H9 (cell line): ENCODE data around the gene WNT3. TPM values are rescaled to one million over a fixed set of nuclear protein-coding genes. Genes with fewer than 3 reads are reported as not detected.

ENCODE experiments used
- DNase-seq: peaks from one replicate; pipeline ENCODE4 v3.0.0-alpha.2; 2017
- H2AFZ ChIP-seq: one replicate; pipeline ENCODE4 v1.6.1; 2013; ENCODE audit warnings: mild to moderate bottlenecking, low read length, control low read depth, moderate library complexity
- H2AK5ac ChIP-seq: 2 replicates; pipeline ENCODE4 v1.6.1; 2013; ENCODE audit warnings: low read length, control low read depth, mixed read lengths; ENCODE audit not compliant: insufficient read length
- H2BK120ac ChIP-seq: one replicate; pipeline ENCODE4 v1.6.1; 2013; ENCODE audit warnings: low read depth, mild to moderate bottlenecking, low read length, control low read depth, inconsistent platforms; ENCODE audit not compliant: poor library complexity, severe bottlenecking
- H2BK12ac ChIP-seq: 2 replicates; pipeline ENCODE4 v1.6.1; 2013; ENCODE audit warnings: low read length, control low read depth, mixed read lengths, low read depth; ENCODE audit not compliant: insufficient read length
- H2BK15ac ChIP-seq: 2 replicates; pipeline ENCODE4 v1.6.1; 2013; ENCODE audit warnings: low read depth, low read length, control low read depth
- H2BK20ac ChIP-seq: one replicate; pipeline ENCODE4 v1.6.1; 2013; ENCODE audit warnings: low read depth, mild to moderate bottlenecking, low read length, control low read depth, inconsistent platforms; ENCODE audit not compliant: poor library complexity, severe bottlenecking
- H2BK5ac ChIP-seq: 2 replicates; pipeline ENCODE4 v1.6.1; 2013; ENCODE audit warnings: low read length, control low read depth, mixed read lengths; ENCODE audit not compliant: insufficient read length
- H3K14ac ChIP-seq: 2 replicates; pipeline ENCODE4 v1.6.1; 2013; ENCODE audit warnings: low read length, control low read depth; ENCODE audit not compliant: insufficient read depth
- H3K18ac ChIP-seq: 2 replicates; pipeline ENCODE4 v1.6.1; 2013; ENCODE audit warnings: low read depth, mild to moderate bottlenecking, mixed read lengths, low read length, control low read depth; ENCODE audit not compliant: insufficient read length
- H3K23ac ChIP-seq: 2 replicates; pipeline ENCODE4 v1.6.1; 2013; ENCODE audit warnings: low read length, control low read depth, mixed read lengths, low read depth; ENCODE audit not compliant: insufficient read length
- H3K23me2 ChIP-seq: 2 replicates; pipeline ENCODE4 v1.6.1; 2013; ENCODE audit warnings: low read depth, mild to moderate bottlenecking, mixed read lengths, low read length, control low read depth; ENCODE audit not compliant: insufficient read length, poor library complexity, severe bottlenecking
- H3K27ac ChIP-seq: 2 replicates; pipeline ENCODE4 v1.5.1; 2013; ENCODE audit warnings: low read length, control low read depth, mixed read lengths, low read depth; ENCODE audit not compliant: insufficient read length
- H3K27me3 ChIP-seq: 2 replicates; pipeline ENCODE4 v1.6.1; 2013; ENCODE audit warnings: low read length, control low read depth, inconsistent platforms; ENCODE audit not compliant: insufficient read depth
- H3K4ac ChIP-seq: 2 replicates; pipeline ENCODE4 v1.6.1; 2013; ENCODE audit warnings: low read depth, mild to moderate bottlenecking, control low read depth, inconsistent platforms, low read length, moderate library complexity
- H3K4me1 ChIP-seq: 2 replicates; pipeline ENCODE4 v1.6.1; 2013; ENCODE audit warnings: low read length, control low read depth, inconsistent platforms; ENCODE audit not compliant: insufficient read depth
- H3K4me2 ChIP-seq: 2 replicates; pipeline ENCODE4 v1.6.1; 2013; ENCODE audit warnings: low read length, control low read depth, mixed read lengths; ENCODE audit not compliant: insufficient read length, insufficient read depth
- H3K56ac ChIP-seq: 2 replicates; pipeline ENCODE4 v1.6.1; 2013; ENCODE audit warnings: low read depth, mild to moderate bottlenecking, mixed read lengths, low read length, control low read depth; ENCODE audit not compliant: insufficient read length
- H3K79me1 ChIP-seq: 2 replicates; pipeline ENCODE4 v1.6.1; 2013; ENCODE audit warnings: low read depth, mild to moderate bottlenecking, moderate library complexity, low read length, control low read depth, inconsistent platforms; ENCODE audit not compliant: insufficient read depth, poor library complexity, severe bottlenecking
- H3K79me2 ChIP-seq: 2 replicates; pipeline ENCODE4 v1.6.1; 2013; ENCODE audit warnings: low read length, control low read depth, inconsistent platforms; ENCODE audit not compliant: insufficient read depth
- H3K9ac ChIP-seq: 2 replicates; pipeline ENCODE4 v1.6.1; 2013; ENCODE audit warnings: low read length, control low read depth, mixed read lengths; ENCODE audit not compliant: insufficient read length; ENCODE audit errors: extremely low read depth
- H3K9me3 ChIP-seq: one replicate; pipeline ENCODE4 v1.6.1; 2013; ENCODE audit warnings: low read depth, low read length, inconsistent platforms; ENCODE audit not compliant: control insufficient read depth
- H3T11ph ChIP-seq: one replicate; pipeline ENCODE4 v1.6.1; 2013; ENCODE audit warnings: mild to moderate bottlenecking, low read length, control low read depth, inconsistent platforms
- H4K20me1 ChIP-seq: one replicate; pipeline ENCODE4 v1.6.1; 2013; ENCODE audit not compliant: control insufficient read depth, insufficient read length, insufficient read depth
- H4K5ac ChIP-seq: 2 replicates; pipeline ENCODE4 v1.6.1; 2013; ENCODE audit warnings: low read depth, mild to moderate bottlenecking, mixed read lengths, low read length, control low read depth; ENCODE audit not compliant: insufficient read length
- H4K8ac ChIP-seq: replicated peaks from 2 replicates; pipeline ENCODE4 v1.6.1; 2013; ENCODE audit warnings: low read length, control low read depth, mixed read lengths, low read depth; ENCODE audit not compliant: insufficient read length
- H4K91ac ChIP-seq: 2 replicates; pipeline ENCODE4 v1.6.1; 2013; ENCODE audit warnings: low read depth, mild to moderate bottlenecking, moderate library complexity, mixed read lengths, low read length, control low read depth; ENCODE audit not compliant: insufficient read length
- H3K27ac Mint-ChIP-seq, 3 experiments: 2 replicates in 2 of 3; 3 replicates in 1 of 3; pipeline ENCODE4 v1.8.0; 2020 to 2021; ENCODE audit warnings: mixed read lengths in 3 of 3, mild to moderate bottlenecking in 1 of 3, moderate library complexity in 1 of 3
- H3K27me3 Mint-ChIP-seq: 2 replicates; pipeline ENCODE4 v1.8.0; 2021; ENCODE audit warnings: low read depth, mild to moderate bottlenecking, moderate library complexity, mixed read lengths
- H3K36me3 Mint-ChIP-seq, 3 experiments: 2 replicates in 2 of 3; 3 replicates in 1 of 3; pipeline ENCODE4 v1.8.0; 2020 to 2021; ENCODE audit warnings: low read depth in 3 of 3, mixed read lengths in 3 of 3; ENCODE audit not compliant: insufficient read depth in 1 of 3
- H3K4me1 Mint-ChIP-seq, 2 experiments: 2 replicates each; pipeline ENCODE4 v1.8.0; 2020; ENCODE audit warnings: mixed read lengths in 2 of 2
- H3K4me3 Mint-ChIP-seq, 2 experiments: 2 replicates in 1 of 2; 3 replicates in 1 of 2; pipeline ENCODE4 v1.8.0; 2020 to 2021; ENCODE audit warnings: mild to moderate bottlenecking in 2 of 2, mixed read lengths in 2 of 2, moderate library complexity in 1 of 2
- H3K9me3 Mint-ChIP-seq, 2 experiments: 2 replicates in 1 of 2; 3 replicates in 1 of 2; pipeline ENCODE4 v1.8.0; 2020; ENCODE audit warnings: mild to moderate bottlenecking in 2 of 2, mixed read lengths in 2 of 2, moderate library complexity in 1 of 2
- CTCF ChIP-seq: fragments of 200-600 bp; sonication (generic); conservative IDR thresholded peaks from 3 replicates; pipeline ENCODE4 v1.8.0; 2021; ENCODE audit warnings: antibody characterized with exemption, mild to moderate bottlenecking
- WGBS: extraction: QIAGEN DNeasy Blood & Tissue Kit; methylation state at CpG from one replicate; pipeline ENCODE4 v1.1.7; 2013; ENCODE audit warnings: missing lambda C conversion rate, low lambda C conversion rate, mixed read lengths; ENCODE audit not compliant: insufficient read length; ENCODE audit errors: extremely low coverage; 5-methylcytosine and 5-hydroxymethylcytosine counted together
- total RNA-seq: library from RNA; stranded (reverse); gene quantifications from 2 replicates; pipeline ENCODE4 v1.2.1, GENCODE V29; 2021

WNT3 gene
- total RNA-seq, 1 experiment from 2014 or later = 22.4 TPM

GRCh38 chr17:46774108-46774737 is 44.3 kb downstream of the WNT3 start:
- H2BK5ac ChIP-seq = no peak overlapping the region
- Mint-ChIP-seq H3K36me3 (peaks cover 3 to 12% (median 5%) of the 10 kb centered on the region in 3 experiments; a peak in 4 of 7 replicates), H3K27me3 (peaks cover 80% of the 10 kb centered on the region), H3K4me1 (peaks cover 35 to 44% of the 10 kb centered on the region in 2 experiments), H3K9me3 (peaks cover 0 to 3% of the 10 kb centered on the region in 2 experiments; a peak in 1 of 5 replicates), H3K27ac (no peak overlapping the region), H3K4me3 (peak overlapping the region in 1 of 2 experiments; percentile 51; a peak in 2 of 5 replicates)
- no peak overlapping the region for H3K4ac ChIP-seq
- no peak overlapping the region for H4K8ac ChIP-seq
- H2BK15ac ChIP-seq = no peak overlapping the region
- no peak overlapping the region for H3K9ac ChIP-seq
- H3K23me2 ChIP-seq = peaks cover 9% of the 10 kb centered on the region
- no peak overlapping the region for H2AFZ ChIP-seq
- no peak overlapping the region for H2BK20ac ChIP-seq
- H3T11ph ChIP-seq = no peak overlapping the region
- no peaks in the 10 kb centered on the region for H3K79me2 ChIP-seq
- H2BK12ac ChIP-seq = no peak overlapping the region
- no peak overlapping the region for H3K4me2 ChIP-seq
- no peak overlapping the region for H3K27ac ChIP-seq
- H2AK5ac ChIP-seq = no peak overlapping the region
- no peak for TF ChIP-seq CTCF
- no peak overlapping the region for H4K5ac ChIP-seq
- no peak overlapping the region for H3K18ac ChIP-seq
- H4K20me1 ChIP-seq = no peaks in the 10 kb centered on the region
- no CpG with 5 or more reads among the region's 10 CpGs for WGBS
- peaks cover 3% of the 10 kb centered on the region; the same call in 1 of the 2 replicates for H3K4me1 ChIP-seq
- H4K91ac ChIP-seq = no peak overlapping the region
- no peak overlapping the region for H2BK120ac ChIP-seq
- H3K79me1 ChIP-seq = no peaks in the 10 kb centered on the region
- no peak overlapping the region for H3K56ac ChIP-seq
- peak; percentile 37 for DNase-seq
- H3K27me3 ChIP-seq = peaks cover 29% of the 10 kb centered on the region; the same call in 1 of the 2 replicates
- no peak overlapping the region for H3K23ac ChIP-seq
- no peak overlapping the region; the same call in 1 of the 2 replicates for H3K14ac ChIP-seq
- no peaks in the 10 kb centered on the region for H3K9me3 ChIP-seq
